Panc1 (cell line): ENCODE data around the gene GDF7. TPM values are rescaled to one million over a fixed set of nuclear protein-coding genes. Genes with fewer than 3 reads are reported as not detected.

ENCODE experiments used
- ATAC-seq: fragments of 200-7000 bp; cut with Tn5 transposase; 2 replicates; pipeline ENCODE4 v1.9.1; 2020; ENCODE audit warnings: mild to moderate bottlenecking, moderate library complexity
- BruUV-seq: library from RNA; stranded (reverse); fragments of 400-500 nt; replicated peaks from 2 replicates; lab custom pipeline; 2021; lab: Mats Ljungman, UMichigan
- CTCF ChIA-PET: fragments of 300-600 bp; sonication (Branson Sonifier 250); formaldehyde crosslinking; loops from one replicate; lab custom pipeline; 2022; ENCODE audit warnings: antibody characterized with exemption; lab: Charles Lee
- POLR2A ChIA-PET: fragments of 300-600 bp; sonication (Branson Sonifier 250); formaldehyde crosslinking; loops from one replicate; lab custom pipeline; 2022; ENCODE audit warnings: antibody characterized with exemption; lab: Charles Lee
- DNase-seq: peaks from one replicate; pipeline ENCODE4 v3.0.0-alpha.2; 2010; ENCODE audit warnings: low read depth, low spot score
- H3K27ac ChIP-seq: 2 replicates; pipeline ENCODE4 v1.5.1; 2011; ENCODE audit warnings: mild to moderate bottlenecking, low read length, inconsistent platforms
- H3K27me3 ChIP-seq: fragments of 200-500 bp; sonication (Bioruptor generic); 2 replicates; pipeline ENCODE4 v1.6.0; 2014; ENCODE audit warnings: low read length, inconsistent platforms; ENCODE audit not compliant: control insufficient read depth, insufficient read depth
- H3K36me3 ChIP-seq: fragments of 200-500 bp; sonication (Bioruptor generic); 2 replicates; pipeline ENCODE4 v1.5.1; 2014; ENCODE audit warnings: inconsistent platforms, mild to moderate bottlenecking, low read length, moderate library complexity; ENCODE audit not compliant: control insufficient read depth, insufficient read depth
- H3K4me1 ChIP-seq: 2 replicates; pipeline ENCODE4 v1.5.1; 2011; ENCODE audit warnings: inconsistent platforms, mild to moderate bottlenecking, low read length, moderate library complexity; ENCODE audit not compliant: control insufficient read depth, insufficient read depth
- H3K4me3 ChIP-seq, 2 experiments: 2 replicates each; pipeline ENCODE4 v1.5.1; 2011 to 2012; ENCODE audit warnings: low read depth in 2 of 2, low read length in 2 of 2, mild to moderate bottlenecking in 2 of 2, inconsistent platforms in 1 of 2, moderate library complexity in 1 of 2
- H3K9me3 ChIP-seq: fragments of 200-500 bp; sonication (Bioruptor generic); 2 replicates; pipeline ENCODE4 v1.5.1; 2014; ENCODE audit warnings: low read depth, mild to moderate bottlenecking, inconsistent platforms, low read length, moderate library complexity; ENCODE audit not compliant: control insufficient read depth, insufficient read depth
- CTCF ChIP-seq: fragments of 450-650 bp; IDR thresholded peaks from 2 replicates; pipeline ENCODE4 v1.5.1; 2017; ENCODE audit warnings: mild to moderate bottlenecking
- POLR2AphosphoS5 ChIP-seq: IDR thresholded peaks from 2 replicates; pipeline ENCODE4 v1.6.1; 2012; ENCODE audit warnings: mild to moderate bottlenecking, low read depth, low read length, moderate library complexity
- REST ChIP-seq, 2 experiments: IDR thresholded peaks; 2 replicates each; pipeline ENCODE4 v1.6.1; 2011 to 2012; ENCODE audit warnings: low read depth in 2 of 2, control low read depth in 1 of 2, low read length in 1 of 2, mild to moderate bottlenecking in 1 of 2, moderate library complexity in 1 of 2; ENCODE audit not compliant: insufficient read depth in 1 of 2
- SIN3A ChIP-seq: IDR thresholded peaks from 2 replicates; pipeline ENCODE4 v1.6.1; 2012; ENCODE audit warnings: low read depth, mild to moderate bottlenecking, low read length, moderate library complexity, borderline replicate concordance; ENCODE audit not compliant: insufficient read depth
- TCF7L2 ChIP-seq: IDR thresholded peaks from 2 replicates; pipeline ENCODE4 v1.6.1; 2011; ENCODE audit warnings: mild to moderate bottlenecking, low read depth, low read length, inconsistent platforms
- in situ Hi-C: cut with HindIII; loops from 2 replicates; pipeline ENCODE4 v1.10.0; 2016; ENCODE audit warnings: low sequenced_read_pairs, low pct_unique_long_range_greater_than_20kb
- intact Hi-C: fragments of 100-400 bp; cut with micrococcal nuclease; formaldehyde crosslinking; loops from one replicate; pipeline ENCODE4 v1.10.0; 2022; ENCODE audit not compliant: unreplicated experiment
- total RNA-seq: library from RNA; stranded (reverse); gene quantifications from one replicate; pipeline ENCODE4 v1.2.1, GENCODE V29; 2021; ENCODE audit not compliant: unreplicated experiment

The GDF7 gene
- total RNA-seq, 1 experiment from 2014 or later: not detected

GRCh38 chr2:20698916-20699613 lies 32.1 kb downstream of the GDF7 start:
- ChIA-PET POLR2A (no interaction called here), CTCF (interaction anchor here (0.7 kb wide), 1 partner anchor 20 kb away, joined by 3 read pairs; no protein-coding TSS in a partner anchor)
- ATAC-seq (no peak), DNase-seq (no peak)
- intact Hi-C loops (no loop called here), in situ Hi-C loops (no loop called here)
- no peaks in the 10 kb centered on the region for H3K9me3 ChIP-seq
- no peaks in the 10 kb centered on the region for H3K4me1 ChIP-seq
- H3K27ac ChIP-seq: no peak overlapping the region
- BruUV-seq: TSS peak; percentile 25
- TF ChIP-seq TCF7L2: no peak
- TF ChIP-seq POLR2AphosphoS5: no peak
- no peak for TF ChIP-seq CTCF
- no peak for TF ChIP-seq REST (IDR thresholded peaks at IDR 0.05; ENCODE audit: insufficient read depth in 1 of 2, low read depth in 2 of 2, low read length in 1 of 2)
- TF ChIP-seq SIN3A: no peak
- no peaks in the 10 kb centered on the region for H3K27me3 ChIP-seq
- H3K4me3 ChIP-seq: no peak overlapping the region
- H3K36me3 ChIP-seq: no peaks in the 10 kb centered on the region

- Histone ChIP-seq H3K4me3 (no peak overlapping the region), H3K36me3 (no peaks in the 10 kb centered on the region), H3K4me1 (no peaks in the 10 kb centered on the region), H3K27me3 (no peaks in the 10 kb centered on the region), H3K27ac (no peak overlapping the region), H3K9me3 (no peaks in the 10 kb centered on the region)
- DNase-seq: no peak
- in situ Hi-C loops (no loop called here), intact Hi-C loops (no loop called here)
- no TSS peak for BruUV-seq
- TF ChIP-seq SIN3A: no peak
- no peak for TF ChIP-seq TCF7L2
- TF ChIP-seq POLR2AphosphoS5: no peak
- no peak for TF ChIP-seq REST (IDR thresholded peaks at IDR 0.05; ENCODE audit: insufficient read depth in 1 of 2, low read depth in 2 of 2, low read length in 1 of 2)
- TF ChIP-seq CTCF: no peak
- ChIA-PET CTCF (no interaction called here), POLR2A (no interaction called here)
- ATAC-seq: no peak
Measured at GRCh38 chr2:20702563-20702962, 35.6 kb downstream of the GDF7 start.
